Uterus (tissue), 2 donors: ENCODE results near the gene TRAP1.

Experiments used
- POLR2A ChIP-seq, 2 donors: fragments of 450-650 bp; IDR thresholded peaks; one replicate each; pipeline ENCODE4 v1.6.1; 2016; ENCODE audit warnings: antibody characterized with exemption in 2 of 2, mild to moderate bottlenecking in 1 of 2, moderate library complexity in 1 of 2
- TF ChIP-seq, protein P1 (sequence below), 4 experiments: fragments of 200-600 bp in 2 of 4; fragments of 450-650 bp in 2 of 4; sonication (generic) in 2 of 4; IDR thresholded peaks; one replicate each; pipeline ENCODE4 v1.5.1; 2016 to 2019; ENCODE audit warnings: antibody characterized with exemption in 4 of 4, mild to moderate bottlenecking in 2 of 4, moderate library complexity in 1 of 4

DNA sequence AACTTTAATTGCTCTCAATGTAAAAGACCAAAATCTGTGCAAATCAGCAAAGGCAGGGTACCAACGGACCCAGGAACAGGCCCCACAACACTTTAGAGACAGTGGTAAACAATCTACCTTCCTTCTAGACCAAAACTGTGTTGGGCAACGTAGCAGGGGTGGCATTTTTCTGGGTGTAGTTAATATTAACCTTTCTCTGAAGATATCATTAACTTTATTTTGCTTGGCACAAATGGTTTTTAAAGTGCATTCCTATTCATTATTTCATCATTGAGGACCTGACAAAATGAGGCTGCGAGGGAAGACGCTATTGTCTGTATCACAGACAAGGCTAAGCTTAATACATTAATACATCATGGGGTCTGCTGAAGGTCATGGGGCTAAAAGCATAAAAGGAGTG lies 37.9 kb upstream of the TRAP1 start:
- TF ChIP-seq, protein P1, sequence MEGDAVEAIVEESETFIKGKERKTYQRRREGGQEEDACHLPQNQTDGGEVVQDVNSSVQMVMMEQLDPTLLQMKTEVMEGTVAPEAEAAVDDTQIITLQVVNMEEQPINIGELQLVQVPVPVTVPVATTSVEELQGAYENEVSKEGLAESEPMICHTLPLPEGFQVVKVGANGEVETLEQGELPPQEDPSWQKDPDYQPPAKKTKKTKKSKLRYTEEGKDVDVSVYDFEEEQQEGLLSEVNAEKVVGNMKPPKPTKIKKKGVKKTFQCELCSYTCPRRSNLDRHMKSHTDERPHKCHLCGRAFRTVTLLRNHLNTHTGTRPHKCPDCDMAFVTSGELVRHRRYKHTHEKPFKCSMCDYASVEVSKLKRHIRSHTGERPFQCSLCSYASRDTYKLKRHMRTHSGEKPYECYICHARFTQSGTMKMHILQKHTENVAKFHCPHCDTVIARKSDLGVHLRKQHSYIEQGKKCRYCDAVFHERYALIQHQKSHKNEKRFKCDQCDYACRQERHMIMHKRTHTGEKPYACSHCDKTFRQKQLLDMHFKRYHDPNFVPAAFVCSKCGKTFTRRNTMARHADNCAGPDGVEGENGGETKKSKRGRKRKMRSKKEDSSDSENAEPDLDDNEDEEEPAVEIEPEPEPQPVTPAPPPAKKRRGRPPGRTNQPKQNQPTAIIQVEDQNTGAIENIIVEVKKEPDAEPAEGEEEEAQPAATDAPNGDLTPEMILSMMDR (IDR thresholded peaks at IDR 0.05), result no peak
- no peak for TF ChIP-seq POLR2A (IDR thresholded peaks at IDR 0.05)
